HL-60/S4 treated with phorbol 12-myristate 13-acetate at 8.2 ng/mL for 4 days and 3 days (cell line): Measurements from ENCODE around the gene NBPF9.
"Not testable (repeated sequence)": the region's sequence is repeated elsewhere in the genome, so short reads cannot be mapped to it uniquely, and the experiment has no call there.

Experiments used
- in situ Hi-C: fragments of 300-500 bp; cut with MboI; formaldehyde crosslinking; loops from 2 replicates; pipeline ENCODE4 v1.15.0; 2022; ENCODE audit warnings: low sequenced_read_pairs

Gene NBPF9, protein sequence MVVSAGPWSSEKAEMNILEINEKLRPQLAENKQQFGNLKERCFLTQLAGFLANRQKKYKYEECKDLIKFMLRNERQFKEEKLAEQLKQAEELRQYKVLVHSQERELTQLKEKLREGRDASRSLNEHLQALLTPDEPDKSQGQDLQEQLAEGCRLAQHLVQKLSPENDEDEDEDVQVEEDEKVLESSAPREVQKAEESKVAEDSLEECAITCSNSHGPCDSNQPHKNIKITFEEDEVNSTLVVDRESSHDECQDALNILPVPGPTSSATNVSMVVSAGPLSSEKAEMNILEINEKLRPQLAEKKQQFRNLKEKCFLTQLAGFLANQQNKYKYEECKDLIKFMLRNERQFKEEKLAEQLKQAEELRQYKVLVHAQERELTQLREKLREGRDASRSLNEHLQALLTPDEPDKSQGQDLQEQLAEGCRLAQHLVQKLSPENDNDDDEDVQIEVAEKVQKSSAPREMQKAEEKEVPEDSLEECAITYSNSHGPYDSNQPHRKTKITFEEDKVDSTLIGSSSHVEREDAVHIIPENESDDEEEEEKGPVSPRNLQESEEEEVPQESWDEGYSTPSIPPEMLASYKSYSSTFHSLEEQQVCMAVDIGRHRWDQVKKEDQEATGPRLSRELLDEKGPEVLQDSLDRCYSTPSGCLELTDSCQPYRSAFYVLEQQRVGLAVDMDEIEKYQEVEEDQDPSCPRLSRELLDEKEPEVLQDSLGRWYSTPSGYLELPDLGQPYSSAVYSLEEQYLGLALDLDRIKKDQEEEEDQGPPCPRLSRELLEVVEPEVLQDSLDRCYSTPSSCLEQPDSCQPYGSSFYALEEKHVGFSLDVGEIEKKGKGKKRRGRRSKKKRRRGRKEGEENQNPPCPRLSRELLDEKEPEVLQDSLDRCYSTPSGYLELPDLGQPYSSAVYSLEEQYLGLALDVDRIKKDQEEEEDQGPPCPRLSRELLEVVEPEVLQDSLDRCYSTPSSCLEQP (N-terminal part only)

DNA sequence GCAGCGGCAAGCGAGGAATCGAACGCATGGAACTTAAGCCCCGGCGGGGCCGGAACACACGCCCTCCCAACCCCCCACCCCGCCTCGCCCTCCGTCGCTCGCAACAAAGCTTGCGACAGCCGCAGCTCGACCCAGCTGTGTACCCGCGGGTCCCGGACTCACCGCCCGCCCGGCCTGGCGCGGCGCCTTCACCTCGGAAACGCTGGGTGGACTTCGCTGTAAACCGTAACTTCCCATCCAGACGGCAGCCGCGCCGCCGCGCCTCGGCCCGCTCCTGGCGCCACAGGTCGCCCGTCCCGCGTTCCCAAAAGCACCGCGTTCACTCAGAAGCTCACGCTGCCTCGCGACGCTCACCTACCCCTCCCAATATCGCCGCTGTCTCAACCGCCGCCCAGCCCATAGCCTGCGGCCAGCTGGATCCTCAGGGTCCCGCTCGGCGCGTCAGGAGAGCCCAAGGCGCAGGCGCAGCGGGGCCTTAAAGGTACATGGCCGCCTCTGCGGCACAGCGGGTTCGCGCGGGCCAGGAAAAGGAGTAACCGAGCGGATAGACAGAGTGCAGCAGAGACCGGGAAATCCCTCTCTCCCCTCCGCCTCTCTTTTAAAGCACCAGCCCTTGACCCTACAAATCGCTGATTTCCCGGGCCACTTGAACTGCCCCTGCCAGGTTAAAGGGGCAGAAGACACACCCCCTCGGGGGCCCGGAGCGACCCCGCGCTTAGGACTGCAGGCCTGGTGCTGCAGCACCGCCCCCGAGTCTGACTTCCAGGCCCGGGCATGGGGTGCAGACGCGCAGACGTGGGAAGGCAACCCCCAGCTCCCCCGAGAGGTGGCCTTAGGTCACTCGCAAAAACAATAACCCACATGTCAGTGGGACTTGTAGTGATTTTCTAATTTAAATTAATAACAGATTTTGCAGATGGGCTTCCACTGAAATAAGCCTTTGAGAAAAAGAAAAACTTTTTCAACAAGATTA is at the start of gene NBPF9:
TSS of gene NBPF9 (minus strand) at position 443 of the 973 bp plus-strand sequence. CDS start 21,412 bp downstream, outside the sequence.
- in situ Hi-C loops, result not testable (repeated sequence)

DNA sequence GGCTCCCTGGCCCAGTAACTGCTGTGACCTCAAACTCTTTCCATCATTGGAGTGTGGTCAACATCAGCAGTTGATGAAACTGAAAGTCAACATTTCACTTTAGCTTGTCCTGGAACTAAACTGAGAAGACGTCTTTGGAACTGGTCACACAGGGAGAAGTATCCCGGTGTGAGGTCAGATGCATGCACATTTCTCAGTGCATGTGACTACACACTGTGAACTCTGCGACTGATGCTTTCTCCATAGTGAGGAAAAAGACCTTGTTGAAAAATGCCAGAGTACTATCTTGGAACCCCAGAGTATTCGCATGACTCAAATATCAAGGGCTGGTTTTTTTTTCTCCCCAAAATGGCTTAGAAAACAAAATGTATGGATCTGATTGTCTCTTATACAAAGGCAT is 46.6 kb upstream of the NBPF9 start:
- in situ Hi-C loops, result not testable (repeated sequence)

DNA sequence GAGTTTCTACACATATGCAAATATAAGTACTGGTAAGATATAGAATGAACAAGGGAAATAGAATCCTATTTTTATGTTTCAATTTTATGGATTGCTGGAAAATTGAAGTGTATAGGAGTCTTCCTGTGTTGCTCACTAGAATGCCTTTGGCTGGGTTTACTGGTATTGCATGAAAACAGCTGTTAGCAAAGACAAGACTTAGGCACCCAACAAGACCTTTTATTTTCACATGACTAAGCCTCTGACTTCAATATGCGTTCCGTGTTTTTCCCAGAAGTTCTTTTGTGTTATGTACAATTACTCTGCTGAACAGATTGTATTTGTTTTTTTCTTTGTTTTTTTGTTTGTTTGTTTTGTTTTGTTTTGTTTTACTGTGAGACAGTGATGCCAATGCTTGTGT is 34.2 kb upstream of the NBPF9 start:
- in situ Hi-C loops, result not testable (repeated sequence)

DNA sequence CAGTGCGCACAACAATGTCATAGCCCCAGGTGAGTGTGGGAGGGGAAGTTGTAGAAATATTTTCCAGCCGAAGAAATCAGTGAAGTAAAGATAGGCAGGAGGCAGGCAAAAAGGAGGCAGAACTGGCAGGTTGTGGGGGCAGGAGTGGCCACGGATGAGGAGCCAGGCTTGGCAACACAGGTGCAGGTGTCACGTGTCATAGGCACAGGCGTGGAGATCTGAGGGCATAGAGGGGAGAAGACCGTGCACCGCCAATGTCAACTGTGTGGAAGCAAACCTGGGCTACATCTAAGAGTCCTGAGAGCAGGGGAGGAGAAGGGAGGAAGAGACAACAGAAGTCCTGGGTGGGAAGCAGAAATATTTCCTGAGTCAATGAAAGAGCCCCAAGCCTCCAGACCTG is 27.6 kb upstream of the NBPF9 start:
- in situ Hi-C loops, result not testable (repeated sequence)

DNA sequence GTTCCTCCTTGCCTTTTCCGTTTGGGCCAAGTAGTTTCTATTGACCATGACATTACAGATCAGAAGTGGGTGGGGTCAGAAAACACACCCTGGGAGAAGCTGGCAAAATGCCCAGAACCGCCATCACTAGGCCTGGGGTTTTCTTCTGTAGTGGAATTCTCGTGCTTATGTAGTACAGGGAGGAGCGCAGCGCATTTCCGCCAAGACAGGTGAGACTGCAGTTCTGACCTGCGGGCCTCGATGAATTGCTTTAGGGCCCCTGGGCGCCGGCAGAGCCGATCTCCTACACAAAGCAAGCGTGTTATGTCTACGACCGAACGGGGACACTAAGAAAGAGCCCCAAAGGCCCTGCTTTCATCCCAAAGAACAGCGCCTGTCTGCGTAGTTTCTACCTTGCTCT is 25.9 kb upstream of the NBPF9 start:
- in situ Hi-C loops, result not testable (repeated sequence)

DNA sequence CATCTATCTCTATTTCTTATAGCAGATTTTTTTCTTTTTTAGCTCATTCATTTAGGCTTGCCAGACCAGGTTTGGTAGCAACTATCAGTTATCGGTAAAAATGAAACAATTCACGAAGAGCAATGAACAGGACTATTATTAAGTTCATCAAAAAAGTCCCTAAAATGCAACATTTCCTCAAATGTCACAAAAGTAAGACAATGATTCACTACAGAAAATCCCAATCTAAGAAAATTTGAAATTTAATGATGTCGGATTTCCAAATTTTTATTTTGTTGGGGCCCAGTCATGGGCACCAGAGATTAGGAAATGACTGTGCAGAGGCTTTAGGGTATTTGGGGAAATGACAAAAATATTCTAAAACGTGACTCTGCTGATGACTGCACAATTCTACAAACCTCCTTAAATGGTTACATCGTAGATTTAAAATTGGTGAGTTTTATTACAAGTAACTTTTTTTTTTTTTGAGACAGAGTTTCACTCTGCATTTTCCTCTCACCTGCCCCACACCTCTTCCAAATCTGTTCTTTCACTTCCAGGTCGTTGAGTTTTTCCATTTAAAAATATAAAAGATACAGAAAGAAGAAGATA is 23.3 kb upstream of the NBPF9 start:
- in situ Hi-C loops, result not testable (repeated sequence)

DNA sequence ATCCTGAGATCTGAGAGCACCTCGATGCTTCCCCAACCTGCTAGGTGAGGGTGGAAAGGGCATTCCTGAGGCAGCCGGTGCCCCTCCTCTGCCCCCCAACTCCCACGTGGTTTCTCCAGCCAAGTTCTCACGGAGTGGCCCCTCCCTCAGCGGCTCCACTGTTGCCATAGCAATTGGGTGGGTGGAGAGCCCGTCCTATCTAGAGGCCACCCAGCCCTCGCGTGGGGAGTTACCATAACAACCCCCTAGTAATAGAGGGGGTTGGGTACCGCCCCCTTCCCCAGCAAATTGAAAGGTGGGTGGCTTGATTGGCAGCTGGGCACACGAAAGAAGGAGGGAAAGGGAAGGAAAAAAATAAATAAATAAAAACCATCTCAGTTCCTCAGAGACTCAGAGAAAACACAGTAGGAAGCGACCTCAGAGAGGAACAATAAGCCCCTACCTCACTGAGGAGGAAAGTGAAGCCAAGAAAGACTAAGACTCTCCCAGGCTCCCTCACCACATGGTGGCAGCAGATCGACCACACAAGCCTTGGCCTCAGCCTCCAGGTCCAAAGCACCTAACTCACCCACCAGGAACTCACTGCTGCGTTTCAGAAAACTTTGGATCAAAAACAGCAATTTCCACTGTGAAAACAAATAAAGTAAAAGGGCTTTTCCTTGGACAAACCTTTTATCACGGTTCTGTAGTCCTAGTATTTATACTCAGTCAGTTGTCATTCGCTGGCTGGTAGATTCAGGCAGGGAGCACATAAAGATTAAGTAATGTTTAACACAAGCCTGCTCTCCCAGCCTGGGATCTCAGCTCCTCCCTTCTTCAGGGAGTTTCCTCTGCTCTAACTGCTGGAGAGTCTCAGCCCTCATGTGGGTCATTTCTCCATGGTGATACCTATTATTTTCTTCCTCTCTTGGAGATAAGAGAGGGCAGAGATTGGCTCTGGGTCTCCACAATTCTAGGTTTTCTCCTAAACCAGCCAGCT is 20.9 kb upstream of the NBPF9 start:
- in situ Hi-C loops, result not testable (repeated sequence)

DNA sequence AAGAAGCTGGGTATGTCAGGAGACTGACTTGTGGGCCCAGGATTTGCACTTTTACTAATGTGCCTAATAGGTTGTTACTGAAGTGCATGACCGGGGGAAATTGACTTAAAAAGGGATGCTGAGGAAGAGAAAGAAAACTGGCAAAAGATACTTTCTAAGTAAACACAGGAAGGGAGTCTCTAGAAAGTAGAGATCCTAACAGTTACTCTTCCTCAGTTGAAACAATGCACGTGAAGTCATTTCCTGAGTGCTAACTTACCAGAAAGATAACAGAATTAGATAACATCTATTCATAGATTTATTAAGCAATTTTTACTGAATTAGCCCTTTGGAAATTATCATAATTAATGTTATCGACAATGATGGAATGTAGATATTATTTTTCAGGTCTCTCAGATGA is 9.5 kb upstream of the NBPF9 start:
- in situ Hi-C loops, result not testable (repeated sequence)

DNA sequence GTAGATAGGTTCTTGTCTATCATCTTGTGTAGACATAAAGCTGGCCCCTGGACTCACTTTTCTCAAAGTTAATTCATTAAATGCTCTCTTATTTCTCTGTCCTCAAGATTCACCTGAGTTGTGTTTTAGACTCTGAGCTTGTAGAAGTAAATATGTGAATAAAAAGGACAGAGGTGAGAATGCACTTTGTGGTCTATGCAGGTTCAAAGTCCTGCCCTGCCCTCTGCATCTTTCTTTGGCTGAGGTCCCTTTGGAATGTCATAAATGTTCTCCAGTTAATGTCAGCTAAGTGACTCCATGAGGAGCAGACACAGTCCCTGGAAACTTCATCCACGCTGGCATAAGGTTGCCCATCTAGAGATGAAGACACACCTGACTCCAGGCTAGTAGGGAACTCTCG is 7.0 kb upstream of the NBPF9 start:
- in situ Hi-C loops, result not testable (repeated sequence)

DNA sequence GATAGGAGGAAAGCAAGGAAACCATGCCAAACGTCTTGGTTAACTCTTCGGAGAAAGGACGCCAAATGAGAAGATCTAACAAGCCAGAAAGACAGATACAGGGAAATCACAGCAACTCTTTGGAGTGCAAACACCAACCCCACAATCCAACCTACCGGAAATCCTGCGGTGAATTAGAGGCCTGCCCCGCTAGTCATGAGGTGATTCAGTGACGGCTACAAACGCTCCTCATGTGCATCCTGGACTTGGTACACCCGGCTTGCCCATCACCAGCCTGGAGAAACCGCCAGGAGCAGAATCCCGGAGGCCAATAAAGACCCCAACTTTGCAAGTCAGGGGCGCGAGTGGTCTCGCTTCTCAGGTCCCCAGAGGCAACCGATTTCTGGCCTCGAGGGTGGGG is 777 bp downstream of the NBPF9 start:
- in situ Hi-C loops, result not testable (repeated sequence)

DNA sequence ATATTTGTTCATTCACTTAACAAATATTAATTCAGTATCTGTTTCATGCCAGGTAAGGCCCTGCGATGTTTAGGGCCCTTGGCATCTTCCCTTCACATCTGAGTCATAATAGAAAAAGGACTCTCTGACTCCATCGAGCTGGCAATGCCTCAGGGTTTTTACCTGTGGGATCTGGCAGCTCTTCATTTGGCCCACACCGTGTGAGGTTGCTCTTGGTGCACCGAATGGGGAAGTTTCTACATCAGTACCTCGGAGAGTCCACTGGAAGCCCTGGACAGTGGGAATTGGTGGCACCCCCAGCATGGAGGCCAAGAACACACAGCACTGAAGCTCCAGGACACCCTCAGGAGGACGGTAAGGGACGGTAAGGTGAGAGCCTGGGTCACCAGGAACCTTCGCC is 5.1 kb downstream of the NBPF9 start:
- in situ Hi-C loops, result not testable (repeated sequence)

DNA sequence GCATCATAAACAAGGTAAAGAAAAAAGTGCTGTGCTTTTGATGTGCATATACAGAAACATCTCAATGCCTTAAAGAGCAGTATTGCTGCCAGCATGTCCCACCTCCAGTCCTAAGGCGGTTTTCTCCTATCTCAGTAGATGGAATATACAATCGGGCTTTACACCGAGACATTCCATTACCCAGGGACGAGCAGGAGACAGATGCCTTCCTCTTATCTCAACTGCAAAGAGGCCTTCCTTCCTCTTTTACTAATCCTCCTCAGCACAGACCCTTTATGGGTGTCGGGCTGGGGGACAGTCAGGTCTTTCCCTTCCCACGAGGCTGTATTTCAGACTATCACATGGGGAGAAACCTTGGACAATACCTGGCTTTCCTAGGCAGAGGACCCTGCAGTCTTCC is 10.2 kb downstream of the NBPF9 start:
- in situ Hi-C loops, result not testable (repeated sequence)

DNA sequence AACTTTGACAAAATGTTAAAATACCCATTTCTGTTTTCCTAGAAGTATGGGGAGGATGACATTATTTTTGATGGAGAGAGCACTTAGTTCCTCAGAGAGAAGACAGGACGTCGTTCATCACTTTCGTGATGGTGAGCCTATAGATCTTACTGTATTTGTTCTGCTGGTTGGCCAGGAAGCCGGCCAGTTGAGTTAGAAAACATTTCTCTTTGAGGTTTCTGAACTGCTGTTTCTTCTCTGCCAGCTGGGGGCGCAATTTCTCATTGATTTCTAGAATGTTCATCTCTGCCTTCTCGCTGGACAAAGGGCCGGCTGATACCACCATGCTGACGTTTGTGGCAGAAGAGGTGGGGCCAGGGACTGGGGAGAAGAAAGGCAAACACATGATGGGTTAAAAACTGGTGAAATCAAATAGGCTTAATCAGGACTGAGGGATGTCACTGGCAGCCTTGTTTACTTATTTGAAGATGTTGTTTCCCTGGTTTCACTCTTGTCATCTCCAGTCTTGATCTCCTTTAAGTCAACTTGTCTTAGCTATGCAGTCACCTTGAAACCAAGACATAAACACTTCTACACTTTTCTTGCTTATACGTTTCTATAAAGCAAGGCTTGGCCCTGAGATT is 27.7 kb downstream of the NBPF9 start:
- in situ Hi-C loops, result not testable (repeated sequence)

DNA sequence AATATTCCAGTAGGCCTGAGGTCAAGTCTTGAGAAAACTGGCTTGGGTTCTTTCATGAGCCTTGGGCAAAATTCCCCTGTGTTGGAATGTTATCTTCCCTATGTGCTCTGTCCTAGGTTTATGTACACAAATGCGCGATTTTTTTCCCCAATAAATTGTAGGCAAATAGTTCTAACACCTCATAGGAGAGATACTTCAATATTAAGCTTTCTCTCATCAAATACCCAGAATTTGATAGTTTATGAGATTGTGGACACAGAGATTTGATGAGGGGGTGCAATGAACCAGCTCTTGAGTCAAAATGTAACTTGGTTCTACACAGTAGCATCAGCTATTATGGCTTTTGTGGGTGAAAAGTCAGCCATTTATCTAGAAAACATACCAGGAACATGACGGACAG is 38.7 kb downstream of the NBPF9 start:
- in situ Hi-C loops, result not testable (repeated sequence)

DNA sequence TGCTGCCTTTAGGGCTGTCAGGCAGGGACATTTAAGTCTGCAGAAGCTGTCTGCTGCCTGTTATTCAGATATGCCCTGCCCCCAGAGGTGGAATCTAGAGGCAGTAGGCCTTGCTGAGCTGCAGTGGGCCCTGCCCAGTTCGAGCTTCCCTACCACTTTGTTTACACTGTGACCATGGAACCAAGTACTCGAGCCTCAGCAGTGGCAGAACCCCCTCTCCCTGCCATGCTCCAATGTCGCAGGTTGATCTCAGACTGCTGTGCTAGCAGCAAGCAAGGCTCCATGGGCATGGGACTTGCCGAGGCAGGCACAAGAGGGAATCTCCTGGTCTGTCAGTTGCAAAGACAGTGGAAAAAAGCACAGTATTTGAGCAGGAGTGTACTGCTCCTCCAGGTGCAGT is 60.3 kb downstream of the NBPF9 start:
- in situ Hi-C loops, result not testable (repeated sequence)

DNA sequence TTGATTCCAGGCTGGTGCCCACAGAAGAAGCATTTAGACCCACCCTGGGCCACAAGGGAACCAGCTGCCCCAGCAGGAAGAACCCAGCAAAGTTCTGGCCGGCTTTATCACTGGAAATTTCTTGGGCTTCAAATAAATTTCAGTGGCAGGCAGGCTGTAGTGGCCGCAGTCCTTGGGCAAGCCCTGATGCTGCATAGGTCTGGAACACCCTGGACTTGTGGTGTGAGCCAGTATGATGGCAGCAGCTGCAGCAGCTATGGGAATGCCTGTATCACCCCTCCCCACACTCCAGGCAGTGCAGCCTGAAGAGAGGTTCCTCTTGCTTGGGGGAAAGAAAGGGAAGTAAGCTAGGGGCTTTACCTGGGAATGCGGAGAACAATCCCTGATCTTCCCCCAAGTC is 69.4 kb downstream of the NBPF9 start:
- in situ Hi-C loops, result not testable (repeated sequence)

DNA sequence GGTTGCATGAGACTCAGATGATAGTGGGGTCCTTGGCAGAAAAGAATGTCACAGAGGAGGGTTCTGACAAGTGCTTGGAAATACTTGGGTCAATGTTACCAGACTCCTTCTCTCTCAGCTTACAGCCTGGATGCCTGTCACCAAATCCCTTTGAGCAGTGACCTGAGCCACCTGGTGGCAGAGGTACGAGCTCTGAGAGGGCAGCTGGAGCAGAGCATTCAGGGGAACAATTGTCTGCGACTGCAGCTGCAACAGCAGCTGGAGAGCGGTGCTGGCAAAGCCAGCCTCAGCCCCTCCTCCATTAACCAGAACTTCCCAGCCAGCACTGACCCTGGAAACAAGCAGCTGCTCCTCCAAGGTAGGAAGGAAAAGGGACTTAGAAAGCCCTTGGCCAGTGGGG is 79.0 kb downstream of the NBPF9 start:
- in situ Hi-C loops, result not testable (repeated sequence)

DNA sequence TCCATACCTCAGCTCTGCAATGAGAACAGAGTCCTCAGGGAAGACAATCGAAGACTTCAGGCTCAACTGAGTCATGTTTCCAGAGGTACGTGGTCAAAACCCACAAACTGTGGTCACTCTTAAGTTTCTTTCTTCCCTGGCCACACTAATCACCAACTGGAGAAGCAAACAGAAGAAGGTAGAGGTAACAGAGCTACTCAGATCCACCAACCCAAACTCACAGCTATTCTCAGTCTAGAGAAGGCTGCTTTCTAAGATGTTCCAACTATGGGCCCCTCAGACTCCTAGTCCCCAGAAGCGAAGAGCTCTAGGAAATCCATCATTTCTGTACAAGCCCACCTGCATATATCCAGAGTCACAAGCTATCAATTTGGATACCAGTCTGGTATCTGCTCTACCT is 84.8 kb downstream of the NBPF9 start:
- in situ Hi-C loops, result not testable (repeated sequence)

DNA sequence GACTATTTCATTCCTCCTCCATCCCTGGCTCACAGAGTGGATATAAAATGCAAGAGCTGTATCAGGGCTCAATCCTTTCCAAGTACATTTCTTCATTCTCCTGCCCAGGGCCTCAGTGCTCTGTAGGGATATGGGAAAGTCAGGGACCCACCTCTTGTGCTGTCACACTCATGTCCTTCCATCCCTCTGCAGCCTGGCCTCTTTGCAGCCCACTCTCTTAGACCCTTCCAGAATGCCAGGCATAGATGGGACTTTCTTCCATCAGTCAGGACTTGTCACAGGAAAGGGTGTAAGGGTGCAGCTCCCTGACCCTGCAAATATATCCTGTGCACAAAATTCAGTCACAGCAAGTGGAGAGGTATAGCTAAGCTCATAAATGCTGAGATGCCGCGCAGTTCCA is 86.7 kb downstream of the NBPF9 start:
- in situ Hi-C loops, result not testable (repeated sequence)
